Omental fat pad (tissue), 4 donors: ENCODE data around the gene GART. TPM values are rescaled to one million over a fixed set of nuclear protein-coding genes. Genes with fewer than 3 reads are reported as not detected.

Source experiments
- ATAC-seq: fragments of 150-250 bp; one replicate; pipeline ENCODE4 v1.9.1; 2016; ENCODE audit warnings: mild to moderate bottlenecking, moderate library complexity; ENCODE audit not compliant: low FRiP score
- DNase-seq: peaks from one replicate; pipeline ENCODE4 v3.0.0-alpha.2; 2019; ENCODE audit warnings: low spot score
- CTCF ChIP-seq, 3 donors: fragments of 450-650 bp; IDR thresholded peaks; one replicate each; pipeline ENCODE4 v1.5.1; 2016 to 2017; ENCODE audit warnings: antibody characterized with exemption in 3 of 3, mild to moderate bottlenecking in 3 of 3, moderate library complexity in 2 of 3
- total RNA-seq, 4 donors: library from RNA; depleted of rRNA; stranded (reverse); fragments of >200 nt; gene quantifications; one replicate each; pipeline ENCODE4 v1.1.0, GENCODE V29; 2016

The GART gene
- total RNA-seq = 100 to 1,000 TPM; 102 to 208 (median 127) TPM

DNA sequence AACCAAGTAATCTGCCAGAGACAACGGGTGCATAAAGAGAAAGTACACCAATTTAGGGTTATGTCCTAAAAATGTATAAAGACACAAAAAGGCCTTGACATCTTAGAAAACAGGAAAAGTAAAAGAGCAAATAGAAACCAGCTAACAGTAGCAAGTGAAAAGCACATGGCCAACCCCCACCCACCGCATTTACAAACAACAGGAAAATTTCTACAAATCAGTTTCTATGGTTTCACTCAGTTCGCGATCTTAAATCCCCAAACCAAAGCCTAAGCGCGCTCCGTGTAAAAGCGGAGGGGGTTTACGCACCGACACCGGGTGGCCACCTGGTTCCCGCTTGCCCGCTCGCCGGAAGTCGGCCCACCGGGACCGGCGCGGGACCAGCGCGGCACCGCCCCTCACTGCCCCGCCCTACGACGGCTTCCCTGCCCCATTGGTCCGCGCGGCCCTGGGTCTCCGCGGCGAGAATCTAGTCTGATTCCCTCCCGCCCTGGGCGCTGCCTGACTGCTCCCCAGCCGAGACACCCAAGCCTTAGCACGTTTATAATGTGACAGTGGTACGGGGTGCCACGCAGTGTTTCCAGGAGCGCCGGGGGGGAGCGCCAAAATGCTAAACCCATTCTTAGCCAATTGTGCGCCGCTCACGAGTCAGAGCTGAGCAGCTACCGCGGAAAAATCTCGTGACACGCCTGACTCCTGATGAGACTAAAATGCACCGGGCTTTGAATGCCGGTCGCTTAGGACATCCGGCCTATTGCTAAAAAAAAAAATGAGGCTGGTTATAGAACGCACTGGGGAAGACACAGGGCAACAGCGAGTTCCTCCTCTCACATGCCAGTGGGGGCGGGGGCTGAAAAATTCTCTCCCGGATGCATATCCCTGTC is at the start of gene GART:
Gene GART, minus strand, starts transcription at position 362 of the 884 bp plus-strand sequence. CDS start 2,802 bp downstream, outside the sequence.
- peak; percentile 82 for ATAC-seq
- peak; percentile 54 for DNase-seq
- no peak for TF ChIP-seq CTCF (IDR thresholded peaks at IDR 0.05)

DNA sequence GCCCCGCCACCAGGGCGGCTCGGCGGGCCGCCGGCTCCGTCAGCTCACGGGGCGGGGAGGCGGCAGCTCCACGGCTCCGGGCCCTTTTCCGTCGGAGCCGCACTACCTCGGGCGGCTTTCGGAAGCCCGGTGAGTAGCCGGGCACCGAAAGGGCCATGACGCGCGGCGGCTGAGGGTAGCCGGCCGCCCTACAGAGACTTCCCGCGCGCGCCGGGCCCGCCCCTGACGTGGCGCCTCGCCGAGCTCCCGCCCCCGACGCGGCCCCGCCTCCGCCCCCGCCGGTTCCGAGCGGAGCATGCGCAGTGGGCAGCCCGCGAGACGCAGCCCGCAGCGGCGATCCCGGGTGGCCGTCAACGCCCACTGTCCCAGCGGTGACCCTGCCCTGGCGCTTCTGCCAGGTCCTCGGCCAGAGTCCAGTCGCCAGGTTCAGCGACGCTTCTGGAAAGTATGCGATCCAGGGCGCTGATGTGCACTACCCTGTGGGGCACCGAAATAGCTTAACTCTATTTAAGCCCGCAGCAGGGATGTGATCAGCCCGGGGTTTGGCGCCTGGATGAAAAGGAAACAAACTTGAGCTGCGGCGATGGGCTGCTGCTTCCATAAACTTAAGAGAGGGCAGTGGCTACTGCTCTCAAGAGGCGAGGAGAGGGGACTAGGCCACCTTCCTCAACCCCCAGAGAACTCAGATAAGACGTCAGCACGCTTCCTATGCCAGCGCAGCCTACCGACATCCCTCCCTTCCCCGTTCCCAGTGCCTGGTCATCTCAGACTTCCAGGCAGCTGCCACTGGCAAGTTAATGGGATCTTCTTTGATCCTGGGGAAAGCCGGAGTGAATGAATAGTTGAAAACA is 46.8 kb upstream of the GART start, which contains the start of gene DONSON:
Gene DONSON, minus strand, starts transcription at position 200 of the 851 bp plus-strand sequence. Its CDS starts 43 bp downstream, at position 157.
- TF ChIP-seq CTCF (IDR thresholded peaks at IDR 0.05) = no peak
- ATAC-seq (peak; percentile 97), DNase-seq (peak; percentile 49)

GRCh38 chr21:33587792-33588484 is 46.0 kb upstream of the GART start:
- TF ChIP-seq CTCF (IDR thresholded peaks at IDR 0.05) = no peak
- DNase-seq (no peak), ATAC-seq (peak; percentile 58)

- TF ChIP-seq CTCF (IDR thresholded peaks at IDR 0.05) = no peak
- DNase-seq (no peak), ATAC-seq (no peak)
Observed at GRCh38 chr21:33586927-33587326, 45.0 kb upstream of the GART start.

DNA sequence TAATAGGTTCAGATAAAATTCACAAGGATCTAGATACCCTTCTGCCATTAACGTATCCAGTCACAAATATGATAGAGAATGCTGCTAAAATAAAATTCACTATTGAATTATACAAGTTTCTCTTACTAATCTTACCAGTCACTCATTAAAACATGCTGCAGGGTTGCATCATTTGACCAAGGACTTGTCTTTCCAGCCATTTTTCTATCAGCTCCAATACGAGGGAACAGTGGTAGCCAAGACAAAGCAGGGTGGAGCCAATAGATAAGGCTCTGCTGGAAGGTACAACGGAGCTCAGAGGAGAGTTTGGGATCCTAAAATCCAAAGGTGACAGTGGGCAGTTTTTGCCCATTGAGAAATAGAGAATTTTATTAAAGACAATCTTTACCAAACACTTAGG is 42.5 kb upstream of the GART start:
- TF ChIP-seq CTCF (IDR thresholded peaks at IDR 0.05) = no peak
- DNase-seq (no peak), ATAC-seq (no peak)

GRCh38 chr21:33578959-33579542 is 37.1 kb upstream of the GART start:
- ATAC-seq (no peak), DNase-seq (no peak)
- no peak for TF ChIP-seq CTCF (IDR thresholded peaks at IDR 0.05)
